CD4-positive, CD25-positive, alpha-beta regulatory T cell (primary cell): ENCODE measurements around the gene MIXL1. TPM values are rescaled to one million over a fixed set of nuclear protein-coding genes. Genes with fewer than 3 reads are reported as not detected.

Experiments used
- ATAC-seq, 2 donors: fragments of 150-1000 bp; cut with Tn5 transposase; one replicate each; pipeline ENCODE4 v1.10.0; 2021; ENCODE audit warnings: low read depth in 2 of 2, moderate number of reproducible peaks in 2 of 2, moderate library complexity in 1 of 2
- DNase-seq, 3 donors: peaks; one replicate each; pipeline versions ENCODE4 v3.0.0 to v3.0.0-alpha.2; 2012 to 2022; ENCODE audit warnings: mixed read lengths in 1 of 3
- H3K27ac ChIP-seq: one replicate; pipeline ENCODE4 v1.7.0; 2013; ENCODE audit warnings: mild to moderate bottlenecking, low read length; ENCODE audit not compliant: insufficient read depth, poor library complexity, severe bottlenecking
- H3K27me3 ChIP-seq: one replicate; pipeline ENCODE4 v1.7.0; 2013; ENCODE audit warnings: low read length; ENCODE audit not compliant: control insufficient read depth, insufficient read depth
- H3K36me3 ChIP-seq: one replicate; pipeline ENCODE4 v1.7.0; 2013; ENCODE audit warnings: mild to moderate bottlenecking, low read length, moderate library complexity; ENCODE audit not compliant: control insufficient read depth, insufficient read depth
- H3K4me1 ChIP-seq: 2 replicates; pipeline ENCODE4 v1.7.0; 2013; ENCODE audit warnings: mild to moderate bottlenecking, low read length; ENCODE audit not compliant: insufficient read depth, control insufficient read depth, poor library complexity, severe bottlenecking
- H3K4me3 ChIP-seq: one replicate; pipeline ENCODE4 v1.7.0; 2013; ENCODE audit warnings: low read depth, mild to moderate bottlenecking, low read length, moderate library complexity
- H3K9me3 ChIP-seq, 2 experiments: 1 replicate in 1 of 2; 2 replicates in 1 of 2; pipeline ENCODE4 v1.7.0; 2013; ENCODE audit warnings: low read length in 2 of 2, mild to moderate bottlenecking in 1 of 2, moderate library complexity in 1 of 2; ENCODE audit not compliant: control insufficient read depth in 2 of 2
- H3K27ac Mint-ChIP-seq, 3 donors: one replicate each; pipeline ENCODE4 v1.8.0; 2020 to 2022; ENCODE audit warnings: mild to moderate bottlenecking in 3 of 3, mixed read lengths in 3 of 3, moderate library complexity in 2 of 3
- H3K27me3 Mint-ChIP-seq: one replicate; pipeline ENCODE4 v1.8.0; 2022; ENCODE audit warnings: mild to moderate bottlenecking, mixed read lengths
- H3K36me3 Mint-ChIP-seq: one replicate; pipeline ENCODE4 v1.8.0; 2020; ENCODE audit warnings: mixed read lengths
- H3K4me1 Mint-ChIP-seq, 4 donors: one replicate each; pipeline ENCODE4 v1.8.0; 2020 to 2022; ENCODE audit warnings: mixed read lengths in 4 of 4, mild to moderate bottlenecking in 1 of 4
- H3K4me3 Mint-ChIP-seq, 4 donors: one replicate each; pipeline ENCODE4 v1.8.0; 2020 to 2022; ENCODE audit warnings: mild to moderate bottlenecking in 4 of 4, mixed read lengths in 4 of 4, moderate library complexity in 3 of 4
- H3K9me3 Mint-ChIP-seq, 7 donors: one replicate each; pipeline ENCODE4 v1.8.0; 2020 to 2022; ENCODE audit warnings: mixed read lengths in 7 of 7, mild to moderate bottlenecking in 3 of 7, moderate library complexity in 2 of 7
- polyA plus RNA-seq, 4 donors: library from polyadenylated mRNA; unstranded; fragments of 300-500 nt; fragmentation: Illumina TruSeq; gene quantifications; one replicate each; pipeline ENCODE4 v1.2.3, GENCODE V29; 2021
- total RNA-seq: library from RNA; stranded (reverse); gene quantifications from one replicate; pipeline ENCODE4 v1.2.3, GENCODE V29; 2022

The MIXL1 gene
- total RNA-seq (not detected), polyA plus RNA-seq (not detected)

DNA sequence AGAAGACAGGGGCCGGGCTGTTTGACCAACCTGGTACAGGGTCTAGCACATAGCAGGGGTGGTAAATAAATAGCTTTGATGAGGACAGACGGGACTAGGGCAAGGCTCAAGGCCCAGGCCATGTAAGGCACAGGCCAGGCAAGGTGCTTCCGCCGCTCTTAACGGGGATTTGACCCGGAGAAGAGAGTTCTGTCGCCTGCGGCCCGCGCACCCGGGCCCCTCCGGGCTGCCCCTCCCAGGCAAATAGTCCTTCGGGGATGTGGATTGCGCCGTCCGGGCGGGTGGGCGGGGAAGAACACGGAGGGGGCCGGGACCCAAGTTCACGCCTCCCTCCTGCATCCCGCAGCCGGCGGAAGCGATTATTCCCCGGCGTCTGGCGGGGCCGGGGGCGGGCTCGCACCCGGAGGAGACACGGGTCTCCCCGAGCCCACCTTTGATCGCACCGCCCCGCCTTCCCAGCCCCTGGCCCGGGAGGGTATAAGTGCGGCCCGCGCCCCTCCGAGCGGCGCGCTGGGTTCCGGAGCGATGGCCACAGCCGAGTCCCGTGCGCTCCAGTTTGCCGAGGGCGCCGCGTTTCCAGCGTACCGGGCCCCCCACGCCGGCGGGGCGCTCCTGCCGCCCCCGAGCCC, at the start of gene MIXL1:
MIXL1 (plus strand) TSS at position 508 of the 629 bp plus-strand sequence; CDS start at position 526, 18 bp downstream.
- Histone ChIP-seq H3K36me3 (no peaks in the 10 kb centered on the region), H3K4me3 (no peak within 1 kb of the TSS), H3K9me3 (no peaks in the 10 kb centered on the region), H3K27ac (no peak within 1 kb of the TSS), H3K27me3 (peaks cover 10% of the 10 kb centered on the region), H3K4me1 (peaks cover 12% of the 10 kb centered on the region)
- Mint-ChIP-seq H3K27me3 (peaks cover 48% of the 10 kb centered on the region), H3K4me1 (peaks cover 0 to 10% (median 0%) of the 10 kb centered on the region in 4 donors), H3K9me3 (no peaks in the 10 kb centered on the region), H3K4me3 (peak within 1 kb of the TSS; percentile 54 to 91 (median 74)), H3K36me3 (no peaks in the 10 kb centered on the region), H3K27ac (no peak within 1 kb of the TSS)
- DNase-seq (no peak), ATAC-seq (peak in 1 of 2 donors; percentile 34)

DNA sequence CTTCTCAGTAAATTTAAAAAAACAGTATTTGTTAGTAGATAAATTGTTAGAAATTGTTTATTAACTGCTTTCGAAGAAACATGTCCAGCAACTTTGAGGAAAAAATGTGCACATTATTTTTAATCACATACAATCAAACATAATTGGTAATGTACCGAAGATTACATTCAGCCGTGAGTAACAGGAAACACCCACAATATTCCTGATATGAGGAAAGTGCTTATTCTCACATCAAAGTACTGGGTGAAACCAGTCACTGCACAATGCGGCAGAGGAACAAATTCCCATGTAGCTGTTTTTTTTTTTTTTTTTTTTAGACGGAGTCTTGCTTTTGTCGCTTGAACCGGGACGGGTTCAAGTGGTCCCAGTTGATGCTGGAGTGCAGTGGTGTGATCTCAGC, 46.6 kb upstream of the MIXL1 start:
- no peak for ATAC-seq
- H3K9me3 Mint-ChIP-seq: no peaks in the 10 kb centered on the region
- no peaks in the 10 kb centered on the region for H3K27me3 Mint-ChIP-seq
- Histone ChIP-seq H3K9me3 (no peaks in the 10 kb centered on the region), H3K27me3 (no peaks in the 10 kb centered on the region), H3K4me1 (peaks cover 11% of the 10 kb centered on the region), H3K27ac (no peak overlapping the region), H3K36me3 (peaks cover 5% of the 10 kb centered on the region), H3K4me3 (no peak overlapping the region)
- H3K27ac Mint-ChIP-seq: no peak overlapping the region
- peaks cover 20% of the 10 kb centered on the region for H3K36me3 Mint-ChIP-seq
- peaks cover 34 to 64% (median 38%) of the 10 kb centered on the region in 4 donors for H3K4me1 Mint-ChIP-seq
- H3K4me3 Mint-ChIP-seq: no peak overlapping the region
- no peak for DNase-seq

DNA sequence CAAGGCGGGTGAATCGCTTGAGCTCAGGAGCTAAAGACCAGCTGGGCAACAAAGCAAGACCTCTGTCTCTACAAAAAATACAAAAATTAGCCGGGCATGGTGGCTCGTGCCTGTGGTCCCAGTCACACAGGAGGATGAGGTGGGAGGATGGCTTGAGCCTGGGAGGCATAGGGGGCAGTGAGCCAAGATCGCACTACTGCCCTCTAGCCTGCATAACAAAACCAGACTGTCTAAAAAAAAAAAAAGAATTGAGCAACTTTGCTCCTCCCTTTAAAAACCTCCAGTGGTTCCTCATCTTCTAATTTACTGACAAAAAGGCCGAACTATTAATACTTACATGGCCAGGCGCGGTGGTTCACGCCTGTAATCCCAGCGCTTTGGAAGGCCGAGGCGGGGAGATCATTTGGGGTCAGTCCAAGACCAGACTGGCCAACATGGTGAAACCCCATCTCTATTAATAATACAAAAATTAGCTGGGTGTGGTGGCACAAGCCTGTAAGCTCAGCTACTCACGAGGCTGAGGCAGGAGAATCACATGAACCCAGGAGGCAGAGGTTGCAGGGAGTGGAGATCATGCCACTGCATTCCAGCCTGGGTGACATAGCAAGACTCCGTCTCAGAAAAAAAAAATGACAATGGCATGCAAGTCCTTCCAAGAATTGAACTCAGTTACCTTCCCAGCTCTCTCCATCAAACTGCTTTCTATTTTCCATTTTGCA, 41.3 kb upstream of the MIXL1 start:
- Histone ChIP-seq H3K4me1 (peaks cover 47% of the 10 kb centered on the region), H3K27me3 (no peaks in the 10 kb centered on the region), H3K4me3 (no peak overlapping the region), H3K36me3 (peaks cover 5% of the 10 kb centered on the region), H3K27ac (no peak overlapping the region), H3K9me3 (no peaks in the 10 kb centered on the region)
- DNase-seq (no peak), ATAC-seq (no peak)
- H3K36me3 Mint-ChIP-seq: peaks cover 24% of the 10 kb centered on the region
- H3K27ac Mint-ChIP-seq: peak overlapping the region in 2 of 3 donors; percentile 7 to 32
- no peaks in the 10 kb centered on the region for H3K9me3 Mint-ChIP-seq
- no peaks in the 10 kb centered on the region for H3K27me3 Mint-ChIP-seq
- peak overlapping the region; percentile 30 to 66 (median 46) for H3K4me3 Mint-ChIP-seq
- H3K4me1 Mint-ChIP-seq: peaks cover 43 to 78% (median 54%) of the 10 kb centered on the region in 4 donors

DNA sequence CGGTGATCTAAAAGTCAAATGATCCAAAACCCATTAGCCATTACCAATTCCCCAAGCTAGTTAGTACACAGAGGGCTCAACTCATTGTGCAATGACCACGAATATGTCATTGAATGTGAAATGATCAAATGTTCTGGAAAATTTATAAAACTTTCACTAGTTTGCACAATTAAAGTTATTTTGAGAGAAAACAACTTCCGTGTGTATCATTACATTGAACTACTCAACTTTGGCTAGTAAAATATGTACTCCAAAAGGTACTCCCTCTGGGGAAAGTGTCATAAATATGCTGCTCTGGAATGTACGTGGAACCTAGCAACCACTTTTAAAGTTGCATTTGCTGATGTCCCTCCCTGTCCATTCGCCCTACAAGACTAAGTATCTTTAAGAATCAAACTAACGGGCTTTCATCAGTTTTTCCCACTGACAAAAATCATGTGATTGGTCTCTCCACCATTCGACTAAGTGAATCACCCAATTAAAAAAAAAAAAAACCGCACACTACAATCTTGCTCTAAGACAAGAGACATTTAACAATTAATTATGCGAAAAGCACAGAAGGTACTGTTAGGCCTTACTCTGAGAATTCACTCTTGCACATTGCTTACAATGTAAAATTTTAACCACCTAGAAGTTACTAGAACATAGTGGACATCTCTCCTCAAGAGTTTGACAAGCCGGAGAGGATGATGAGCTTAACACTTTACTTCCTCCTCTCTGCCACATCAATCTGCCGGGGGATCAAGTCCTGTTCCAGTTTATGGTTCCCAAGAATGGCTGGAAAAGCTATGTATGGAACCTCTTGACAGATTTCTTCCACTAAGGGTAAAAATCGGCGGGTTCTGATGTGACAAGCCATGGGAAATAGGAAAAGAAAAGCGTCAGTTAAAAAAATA, 38.1 kb upstream of the MIXL1 start:
- ATAC-seq (no peak), DNase-seq (peak in 1 of 3 donors; percentile 10)
- peak overlapping the region; percentile 90 to 97 (median 96) for H3K27ac Mint-ChIP-seq
- Histone ChIP-seq H3K4me1 (peaks cover 48% of the 10 kb centered on the region), H3K27ac (peak overlapping the region; percentile 84), H3K4me3 (peak overlapping the region; percentile 93), H3K36me3 (peaks cover 4% of the 10 kb centered on the region), H3K27me3 (no peaks in the 10 kb centered on the region), H3K9me3 (no peaks in the 10 kb centered on the region)
- H3K4me3 Mint-ChIP-seq: peak overlapping the region; percentile 92 to 99 (median 94)
- no peaks in the 10 kb centered on the region for H3K27me3 Mint-ChIP-seq
- H3K4me1 Mint-ChIP-seq: peaks cover 31 to 55% (median 43%) of the 10 kb centered on the region in 4 donors
- H3K9me3 Mint-ChIP-seq: no peaks in the 10 kb centered on the region
- peaks cover 13% of the 10 kb centered on the region for H3K36me3 Mint-ChIP-seq

DNA sequence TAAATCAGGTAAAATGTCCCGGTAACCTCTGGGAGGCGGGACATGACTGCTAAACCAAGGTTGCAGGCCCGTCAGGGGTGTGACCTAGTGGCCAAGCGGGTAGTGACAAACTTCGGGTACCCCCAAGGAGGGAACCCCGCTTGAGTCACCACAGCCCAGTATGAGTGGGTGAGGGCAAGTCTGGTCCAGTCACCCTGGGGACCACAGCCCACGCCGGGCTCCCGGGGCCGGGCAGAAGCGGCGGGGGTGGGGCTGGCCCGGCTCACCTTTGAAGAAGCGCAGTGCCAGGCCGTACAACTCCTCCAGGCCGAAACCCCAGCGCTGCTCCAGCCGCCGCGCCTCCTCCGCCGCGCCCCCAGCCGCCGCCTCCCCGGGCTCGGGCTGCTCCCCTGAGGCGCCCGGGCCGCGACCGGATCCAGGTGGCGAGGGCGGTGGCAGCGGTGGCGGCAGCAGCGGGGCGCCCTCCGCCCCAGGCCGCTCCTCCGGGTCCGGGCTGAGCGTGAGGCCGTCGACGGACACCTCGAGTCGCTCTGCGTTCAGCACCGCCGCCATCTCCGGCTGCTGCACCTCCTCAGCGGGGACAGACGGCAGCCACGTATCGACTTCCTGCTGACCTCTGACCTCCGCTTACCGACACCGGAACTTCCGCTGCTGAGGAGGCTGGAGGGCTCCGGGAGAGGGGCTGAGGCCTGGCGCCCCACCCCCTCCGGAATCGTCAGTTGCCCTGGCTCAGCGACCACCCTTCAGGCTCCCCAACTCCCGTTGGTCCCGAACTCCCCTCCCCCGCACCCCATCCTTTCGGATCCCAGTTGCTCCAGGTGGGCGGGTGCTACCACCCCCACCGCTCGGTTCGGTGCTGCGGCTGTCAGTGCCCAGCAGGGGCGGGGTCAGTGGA, 37.1 kb upstream of the MIXL1 start, which contains the start of gene ACBD3:
ACBD3 (minus strand) TSS at position 618 of the 895 bp plus-strand sequence; CDS start at position 552, 66 bp downstream.
- Histone ChIP-seq H3K27ac (peak within 1 kb of the TSS; percentile 84), H3K4me3 (peak within 1 kb of the TSS; percentile 93), H3K27me3 (no peaks in the 10 kb centered on the region), H3K9me3 (no peaks in the 10 kb centered on the region), H3K4me1 (peaks cover 42% of the 10 kb centered on the region), H3K36me3 (no peaks in the 10 kb centered on the region)
- Mint-ChIP-seq H3K9me3 (no peaks in the 10 kb centered on the region), H3K36me3 (peaks cover 7% of the 10 kb centered on the region), H3K27me3 (no peaks in the 10 kb centered on the region), H3K27ac (peak within 1 kb of the TSS; percentile 95 to 97 (median 96)), H3K4me1 (peaks cover 26 to 46% (median 33%) of the 10 kb centered on the region in 4 donors), H3K4me3 (peak within 1 kb of the TSS; percentile 92 to 99 (median 94))
- DNase-seq (peak; percentile 80 to 92 (median 85)), ATAC-seq (peak; percentile 97 to 99)

DNA sequence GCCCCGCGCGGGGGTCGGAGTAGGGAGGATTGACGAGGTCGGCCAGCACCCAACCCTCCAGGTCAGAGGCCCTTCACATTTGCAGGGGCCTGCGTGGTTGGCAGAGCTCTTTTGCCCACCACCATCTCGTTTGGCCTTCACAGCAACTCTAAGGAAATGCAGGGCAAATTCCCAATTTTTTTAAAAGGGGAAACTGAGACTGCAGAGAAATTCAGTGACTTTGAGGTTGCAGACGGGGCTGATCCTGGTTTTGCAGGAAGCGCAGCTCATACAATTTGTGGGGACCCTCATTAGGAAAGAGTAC, 36.5 kb upstream of the MIXL1 start:
- no peaks in the 10 kb centered on the region for H3K27me3 Mint-ChIP-seq
- no peak for ATAC-seq
- no peak for DNase-seq
- H3K4me1 ChIP-seq: peaks cover 36% of the 10 kb centered on the region
- no peaks in the 10 kb centered on the region for H3K9me3 Mint-ChIP-seq
- peak overlapping the region; percentile 92 to 94 (median 94) for H3K4me3 Mint-ChIP-seq
- peaks cover 22 to 40% (median 28%) of the 10 kb centered on the region in 4 donors for H3K4me1 Mint-ChIP-seq
- peak overlapping the region; percentile 76 to 95 (median 94) for H3K27ac Mint-ChIP-seq
- H3K27me3 ChIP-seq: no peaks in the 10 kb centered on the region
- H3K4me3 ChIP-seq: peak overlapping the region; percentile 67
- H3K27ac ChIP-seq: peak overlapping the region; percentile 84
- peaks cover 7% of the 10 kb centered on the region for H3K36me3 Mint-ChIP-seq
- H3K9me3 ChIP-seq: no peaks in the 10 kb centered on the region
- H3K36me3 ChIP-seq: no peaks in the 10 kb centered on the region
